Ascending aorta (tissue), 2 donors: ENCODE data around the gene SNED1. TPM values are rescaled to one million over a fixed set of nuclear protein-coding genes. Genes with fewer than 3 reads are reported as not detected.

Source experiments
- DNase-seq, 2 donors: peaks; one replicate each; pipeline ENCODE4 v3.0.0-alpha.2; 2019; ENCODE audit warnings: low spot score in 2 of 2
- H3K27ac ChIP-seq, 2 donors: fragments of 200-600 bp; sonication (generic); one replicate each; pipeline ENCODE4 v1.5.1; 2016 to 2017; ENCODE audit warnings: mild to moderate bottlenecking in 1 of 2
- H3K27me3 ChIP-seq: fragments of 200-600 bp; sonication (generic); one replicate; pipeline ENCODE4 v1.5.1; 2017
- H3K36me3 ChIP-seq, 2 donors: fragments of 200-600 bp; sonication (generic); one replicate each; pipeline ENCODE4 v1.5.1; 2016
- H3K4me1 ChIP-seq, 2 donors: fragments of 200-600 bp; sonication (generic); one replicate each; pipeline ENCODE4 v1.5.1; 2016 to 2017; ENCODE audit warnings: mild to moderate bottlenecking in 1 of 2
- H3K4me3 ChIP-seq, 2 donors: fragments of 200-600 bp; sonication (generic); one replicate each; pipeline ENCODE4 v1.5.1; 2016 to 2017; ENCODE audit warnings: mild to moderate bottlenecking in 1 of 2
- H3K9me3 ChIP-seq, 2 donors: fragments of 200-600 bp; sonication (generic); one replicate each; pipeline ENCODE4 v1.5.1; 2016
- CTCF ChIP-seq, 3 experiments: fragments of 200-600 bp in 2 of 3; fragments of 450-650 bp in 1 of 3; sonication (generic) in 2 of 3; IDR thresholded peaks; one replicate each; pipeline ENCODE4 v1.5.1; 2016 to 2019; ENCODE audit warnings: antibody characterized with exemption in 3 of 3, mild to moderate bottlenecking in 1 of 3, moderate library complexity in 1 of 3
- intact Hi-C: fragments of 100-400 bp; cut with DNase I; formaldehyde crosslinking; loops from one replicate; pipeline ENCODE4 v1.15.1; 2023
- total RNA-seq: library from RNA; depleted of rRNA; stranded (reverse); fragments of >200 nt; gene quantifications from one replicate; pipeline ENCODE4 v1.1.0, GENCODE V29; 2016

The SNED1 gene
- total RNA-seq, 1 donor from 2014 or later: 84.3 TPM

DNA sequence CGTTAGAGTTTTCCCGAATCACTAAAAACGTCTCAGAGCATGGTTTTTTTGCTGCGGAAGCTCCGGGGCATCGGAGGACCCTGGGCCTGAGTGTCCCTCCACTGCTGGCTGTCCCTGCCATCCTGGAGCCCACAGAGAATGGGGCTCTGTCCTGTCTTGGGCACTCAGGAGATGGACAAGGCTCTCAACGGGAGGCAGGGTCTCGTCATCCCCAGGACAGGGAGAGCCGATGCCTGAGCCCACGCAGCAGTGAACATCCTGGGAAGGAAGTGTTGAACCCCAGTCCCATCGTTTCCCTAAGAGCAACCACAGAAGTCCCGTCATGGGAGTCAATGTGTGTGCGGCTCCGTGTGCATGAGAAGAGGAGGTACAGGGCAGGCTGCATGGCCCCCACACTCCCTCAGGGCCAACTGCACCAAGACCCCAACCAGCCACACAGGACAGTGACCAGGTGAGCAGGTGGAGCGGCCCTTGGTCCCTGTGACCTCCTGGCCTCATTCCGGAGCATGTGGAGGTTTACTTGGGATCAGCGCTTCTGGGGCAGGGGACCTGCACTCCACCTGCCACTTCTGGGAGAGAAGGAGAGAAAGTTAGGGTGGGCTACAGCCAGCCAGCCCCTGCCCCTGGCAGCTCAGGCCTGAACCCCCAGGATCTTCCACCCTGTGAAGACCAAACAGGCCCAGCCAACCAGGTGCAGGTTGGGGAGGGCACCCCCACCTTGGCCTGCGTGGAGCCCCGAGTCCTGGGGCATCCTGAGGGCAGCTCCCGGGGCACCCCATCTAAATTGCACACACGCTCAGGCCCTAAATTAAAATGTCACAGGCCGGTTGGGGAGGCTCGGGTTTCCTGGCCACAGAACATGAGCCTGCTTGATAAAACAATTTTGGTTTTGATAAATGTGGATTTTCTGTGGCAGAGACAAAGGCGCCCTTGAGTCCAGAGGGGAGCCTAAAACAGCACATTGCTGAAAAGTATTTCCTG, 3.1 kb upstream of the SNED1 start:
- DNase-seq: peak in 1 of 2 donors; percentile 64
- peaks cover 0 to under 1% of the 10 kb centered on the region in 2 donors for H3K36me3 ChIP-seq
- H3K9me3 ChIP-seq: no peaks in the 10 kb centered on the region
- H3K27ac ChIP-seq: peak overlapping the region; percentile 92 to 93
- H3K4me3 ChIP-seq: peak overlapping the region in 1 of 2 donors; percentile 13
- peaks cover 49 to 76% of the 10 kb centered on the region in 2 donors for H3K4me1 ChIP-seq
- no peaks in the 10 kb centered on the region for H3K27me3 ChIP-seq
- intact Hi-C loops: loop anchor here (5.0 to 10.0 kb wide), 5 partner anchors 279 to 1181 kb away; partner anchors contain the start of genes DUSP28, HDLBP, RNPEPL1 and SEPTIN2
- no peak for TF ChIP-seq CTCF (IDR thresholded peaks at IDR 0.05)

GRCh38 chr2:240996161-240996833, 2.1 kb upstream of the SNED1 start:
- TF ChIP-seq CTCF (IDR thresholded peaks at IDR 0.05): no peak
- Histone ChIP-seq H3K36me3 (peaks cover 0 to 10% of the 10 kb centered on the region in 2 donors), H3K4me1 (peaks cover 46 to 72% of the 10 kb centered on the region in 2 donors), H3K27ac (peak overlapping the region; percentile 92 to 93), H3K9me3 (no peaks in the 10 kb centered on the region), H3K4me3 (peak overlapping the region in 1 of 2 donors; percentile 13), H3K27me3 (no peaks in the 10 kb centered on the region)
- DNase-seq: peak in 1 of 2 donors; percentile 62
- intact Hi-C loops: loop anchor here (5.0 to 10.0 kb wide), 5 partner anchors 279 to 1181 kb away; partner anchors contain the start of genes DUSP28, HDLBP, RNPEPL1 and SEPTIN2

DNA sequence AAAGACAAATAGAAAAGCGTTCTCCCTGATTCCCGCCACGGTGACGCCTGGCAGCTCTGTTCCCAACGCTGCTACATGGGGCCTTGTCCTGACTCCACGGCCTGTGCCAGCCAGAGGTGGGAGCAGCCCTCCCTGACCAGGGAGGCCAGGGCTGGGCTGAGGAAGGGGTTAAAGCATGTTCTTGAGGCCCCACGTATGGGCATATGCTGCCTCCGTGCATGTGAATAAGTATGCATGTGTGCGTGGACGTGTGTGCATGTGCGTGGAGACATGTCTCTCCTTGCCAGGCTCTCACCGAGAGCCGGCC, 1.6 kb upstream of the SNED1 start:
- peak in 1 of 2 donors; percentile 59 for DNase-seq
- H3K27ac ChIP-seq: peak overlapping the region; percentile 92 to 93
- no peaks in the 10 kb centered on the region for H3K27me3 ChIP-seq
- peak overlapping the region; percentile 79 to 91 for H3K4me3 ChIP-seq
- no peaks in the 10 kb centered on the region for H3K9me3 ChIP-seq
- intact Hi-C loops: loop anchor here (5.0 to 10.0 kb wide), 5 partner anchors 278 to 1182 kb away; partner anchors contain the start of genes DUSP28, HDLBP, RNPEPL1 and SEPTIN2
- peaks cover 0 to 14% of the 10 kb centered on the region in 2 donors for H3K36me3 ChIP-seq
- TF ChIP-seq CTCF (IDR thresholded peaks at IDR 0.05): no peak
- H3K4me1 ChIP-seq: peaks cover 45 to 70% of the 10 kb centered on the region in 2 donors

DNA sequence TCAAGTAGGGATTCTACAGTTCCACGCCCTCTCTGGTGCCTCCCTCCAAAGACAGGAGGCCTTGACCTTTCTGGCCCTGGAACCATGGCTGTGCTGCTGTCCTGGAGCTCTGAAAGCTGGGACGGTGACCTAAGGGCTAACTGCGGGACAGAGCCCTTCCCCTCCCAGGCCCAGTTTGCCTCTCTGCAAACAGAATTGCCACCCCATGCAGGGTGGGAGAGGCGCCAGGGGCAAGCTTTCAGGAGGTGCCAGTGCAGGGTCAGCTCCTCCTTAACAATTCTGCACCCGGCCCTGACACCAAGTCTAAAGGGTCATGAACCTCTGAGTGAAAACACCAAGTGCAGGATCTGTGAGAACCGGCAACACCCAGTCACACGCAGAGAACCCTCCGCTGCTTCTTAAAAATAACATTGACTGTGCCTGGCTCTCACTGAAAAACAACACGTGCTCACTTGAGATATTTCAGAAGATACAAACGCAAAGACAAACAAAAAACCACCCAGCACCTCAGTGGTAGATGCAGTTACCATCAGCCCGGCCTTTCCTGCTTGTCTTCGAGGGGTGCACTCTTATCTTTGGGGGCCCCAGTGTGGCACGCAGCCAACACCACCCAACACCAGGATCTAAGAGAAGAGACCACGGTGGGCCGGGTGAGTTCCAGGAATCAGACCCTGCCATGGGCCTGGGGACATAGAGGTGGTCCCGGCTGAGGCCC, 1.1 kb upstream of the SNED1 start:
- no peak for TF ChIP-seq CTCF (IDR thresholded peaks at IDR 0.05)
- peak in 1 of 2 donors; percentile 79 for DNase-seq
- H3K27me3 ChIP-seq: no peaks in the 10 kb centered on the region
- H3K4me3 ChIP-seq: peak overlapping the region; percentile 79 to 91
- peak overlapping the region; percentile 92 to 93 for H3K27ac ChIP-seq
- peaks cover 0 to 19% of the 10 kb centered on the region in 2 donors for H3K36me3 ChIP-seq
- intact Hi-C loops: loop anchor here (5.0 to 10.0 kb wide), 5 partner anchors 278 to 1182 kb away; partner anchors contain the start of genes DUSP28, HDLBP, RNPEPL1 and SEPTIN2
- no peaks in the 10 kb centered on the region for H3K9me3 ChIP-seq
- peaks cover 43 to 66% of the 10 kb centered on the region in 2 donors for H3K4me1 ChIP-seq

- peaks cover 9 to 33% of the 10 kb centered on the region in 2 donors for H3K36me3 ChIP-seq
- peaks cover 38 to 52% of the 10 kb centered on the region in 2 donors for H3K4me1 ChIP-seq
- TF ChIP-seq CTCF (IDR thresholded peaks at IDR 0.05): no peak
- intact Hi-C loops: loop anchor here (1.0 to 10.0 kb wide), 7 partner anchors 11 to 1184 kb away; partner anchors contain the start of genes DUSP28, HDLBP, PPP1R7 and RNPEPL1
- peak overlapping the region; percentile 79 to 91 for H3K4me3 ChIP-seq
- peaks cover 2 to 6% of the 10 kb centered on the region in 2 donors for H3K9me3 ChIP-seq
- H3K27me3 ChIP-seq: no peaks in the 10 kb centered on the region
- DNase-seq: no peak
- H3K27ac ChIP-seq: peak overlapping the region in 1 of 2 donors; percentile 93
These were observed 232 bp downstream of the SNED1 start for GRCh38 chr2:240998706-240998994.
